Osteoblast (primary cell): ENCODE results near the gene CDK15. TPM values are rescaled to one million over a fixed set of nuclear protein-coding genes. Genes with fewer than 3 reads are reported as not detected.

ENCODE experiments used
- DNase-seq: peaks from one replicate; pipeline ENCODE4 v3.0.0; 2011; ENCODE audit warnings: low spot score, mixed read lengths; ENCODE audit not compliant: insufficient read length; ENCODE audit errors: missing footprints
- H2AFZ ChIP-seq: 2 replicates; pipeline ENCODE4 v1.6.0; 2011; ENCODE audit warnings: mild to moderate bottlenecking, low read length
- H3K27ac ChIP-seq: 2 replicates; pipeline ENCODE4 v1.5.1; 2011; ENCODE audit warnings: mild to moderate bottlenecking, low read depth, low read length, moderate library complexity
- H3K27me3 ChIP-seq: 2 replicates; pipeline ENCODE4 v1.6.0; 2012; ENCODE audit warnings: mild to moderate bottlenecking, control low read depth, inconsistent platforms, low read length, moderate library complexity; ENCODE audit not compliant: insufficient read depth
- H3K36me3 ChIP-seq: 2 replicates; pipeline ENCODE4 v1.5.1; 2011; ENCODE audit warnings: mild to moderate bottlenecking, low read length, control low read depth, moderate library complexity; ENCODE audit not compliant: insufficient read depth
- H3K4me1 ChIP-seq: 2 replicates; pipeline ENCODE4 v1.5.1; 2011; ENCODE audit warnings: mild to moderate bottlenecking, low read length, control low read depth, moderate library complexity; ENCODE audit not compliant: insufficient read depth
- H3K4me2 ChIP-seq: 2 replicates; pipeline ENCODE4 v1.6.0; 2011; ENCODE audit warnings: mild to moderate bottlenecking, low read length; ENCODE audit not compliant: insufficient read depth
- H3K4me3 ChIP-seq: fragments of 200-600 bp; sonication (generic); 3 replicates; pipeline ENCODE4 v1.5.1; 2012; ENCODE audit warnings: mild to moderate bottlenecking, low read length, inconsistent platforms; ENCODE audit not compliant: insufficient read depth
- H3K79me2 ChIP-seq: 2 replicates; pipeline ENCODE4 v1.6.0; 2012; ENCODE audit warnings: mild to moderate bottlenecking, low read length, control low read depth, inconsistent platforms; ENCODE audit not compliant: insufficient read depth
- H3K9me3 ChIP-seq: 2 replicates; pipeline ENCODE4 v1.5.1; 2011; ENCODE audit warnings: low read depth, low read length, control low read depth
- H4K20me1 ChIP-seq: 2 replicates; pipeline ENCODE4 v1.6.0; 2012; ENCODE audit warnings: mild to moderate bottlenecking, low read length, control low read depth; ENCODE audit not compliant: insufficient read depth
- total RNA-seq: library from RNA; depleted of rRNA; stranded (reverse); fragments of >200 nt; gene quantifications from 2 replicates; pipeline ENCODE4 v1.2.3, GENCODE V29; 2012
- TF ChIP-seq, protein P1 (sequence below): IDR thresholded peaks from 2 replicates; pipeline ENCODE4 v1.5.1; 2011; ENCODE audit warnings: mild to moderate bottlenecking, low read depth, low read length, moderate library complexity; ENCODE audit errors: extremely low read depth

Gene CDK15
- total RNA-seq, 1 donor, result 4.7 TPM

GRCh38 chr2:201793631-201794030, 12.7 kb upstream of the CDK15 start:
- DNase-seq, result no peak
- Histone ChIP-seq H3K9me3 (no peaks in the 10 kb centered on the region), H2AFZ (no peak overlapping the region), H4K20me1 (no peaks in the 10 kb centered on the region), H3K27me3 (no peaks in the 10 kb centered on the region), H3K36me3 (no peaks in the 10 kb centered on the region), H3K27ac (no peak overlapping the region), H3K4me1 (peaks cover 26% of the 10 kb centered on the region), H3K4me3 (no peak overlapping the region), H3K79me2 (no peaks in the 10 kb centered on the region), H3K4me2 (no peak overlapping the region)
- TF ChIP-seq, protein P1, sequence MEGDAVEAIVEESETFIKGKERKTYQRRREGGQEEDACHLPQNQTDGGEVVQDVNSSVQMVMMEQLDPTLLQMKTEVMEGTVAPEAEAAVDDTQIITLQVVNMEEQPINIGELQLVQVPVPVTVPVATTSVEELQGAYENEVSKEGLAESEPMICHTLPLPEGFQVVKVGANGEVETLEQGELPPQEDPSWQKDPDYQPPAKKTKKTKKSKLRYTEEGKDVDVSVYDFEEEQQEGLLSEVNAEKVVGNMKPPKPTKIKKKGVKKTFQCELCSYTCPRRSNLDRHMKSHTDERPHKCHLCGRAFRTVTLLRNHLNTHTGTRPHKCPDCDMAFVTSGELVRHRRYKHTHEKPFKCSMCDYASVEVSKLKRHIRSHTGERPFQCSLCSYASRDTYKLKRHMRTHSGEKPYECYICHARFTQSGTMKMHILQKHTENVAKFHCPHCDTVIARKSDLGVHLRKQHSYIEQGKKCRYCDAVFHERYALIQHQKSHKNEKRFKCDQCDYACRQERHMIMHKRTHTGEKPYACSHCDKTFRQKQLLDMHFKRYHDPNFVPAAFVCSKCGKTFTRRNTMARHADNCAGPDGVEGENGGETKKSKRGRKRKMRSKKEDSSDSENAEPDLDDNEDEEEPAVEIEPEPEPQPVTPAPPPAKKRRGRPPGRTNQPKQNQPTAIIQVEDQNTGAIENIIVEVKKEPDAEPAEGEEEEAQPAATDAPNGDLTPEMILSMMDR, result no peak

DNA sequence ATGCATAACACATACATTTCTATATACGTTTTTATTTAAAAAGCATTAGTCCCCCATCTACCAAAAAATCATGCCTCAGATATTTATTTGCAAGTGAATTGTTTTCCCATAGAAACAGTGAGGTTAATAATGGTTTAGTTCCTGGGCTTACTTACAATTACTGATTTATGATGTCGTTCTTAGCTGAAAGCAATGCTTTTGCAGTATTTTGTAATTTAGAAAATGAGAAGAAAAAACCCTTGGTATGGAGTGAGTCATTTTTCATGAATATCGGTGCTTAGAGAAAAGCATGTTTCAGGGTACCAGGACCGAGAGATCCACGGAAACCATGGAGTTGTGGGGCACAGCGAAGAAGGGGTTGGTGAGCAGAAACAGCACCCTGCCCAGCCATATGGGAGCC, 12.0 kb upstream of the CDK15 start:
- Histone ChIP-seq H3K4me2 (no peak overlapping the region), H4K20me1 (no peaks in the 10 kb centered on the region), H2AFZ (peak overlapping the region; percentile 80), H3K9me3 (no peaks in the 10 kb centered on the region), H3K27ac (no peak overlapping the region), H3K4me1 (peaks cover 32% of the 10 kb centered on the region), H3K36me3 (no peaks in the 10 kb centered on the region), H3K27me3 (no peaks in the 10 kb centered on the region), H3K4me3 (no peak overlapping the region), H3K79me2 (no peaks in the 10 kb centered on the region)
- peak; percentile 36 for DNase-seq
- TF ChIP-seq, protein P1, result no peak

- peak overlapping the region; percentile 100 for H3K27ac ChIP-seq
- peak; percentile 85 for DNase-seq
These were observed 10.5 kb upstream of the CDK15 start for GRCh38 chr2:201795607-201796477.

GRCh38 chr2:201796478-201796865, 9.9 kb upstream of the CDK15 start:
- no peaks in the 10 kb centered on the region for H4K20me1 ChIP-seq
- no peaks in the 10 kb centered on the region for H3K36me3 ChIP-seq
- no peak overlapping the region for H3K4me3 ChIP-seq
- DNase-seq, result no peak
- H3K4me1 ChIP-seq, result peaks cover 35% of the 10 kb centered on the region
- peak overlapping the region; percentile 100 for H3K27ac ChIP-seq
- H3K27me3 ChIP-seq, result no peaks in the 10 kb centered on the region
- no peak overlapping the region for H3K4me2 ChIP-seq
- no peaks in the 10 kb centered on the region for H3K9me3 ChIP-seq
- H3K79me2 ChIP-seq, result no peaks in the 10 kb centered on the region
- TF ChIP-seq, protein P1, result no peak
- H2AFZ ChIP-seq, result no peak overlapping the region

More at GRCh38 chr2:201795607-201796477, 10.5 kb upstream of the CDK15 start:
- Histone ChIP-seq H3K27me3 (no peaks in the 10 kb centered on the region), H3K4me1 (peaks cover 35% of the 10 kb centered on the region), H3K79me2 (no peaks in the 10 kb centered on the region), H3K4me2 (no peak overlapping the region), H3K9me3 (no peaks in the 10 kb centered on the region), H3K36me3 (no peaks in the 10 kb centered on the region), H4K20me1 (no peaks in the 10 kb centered on the region), H3K4me3 (no peak overlapping the region), H2AFZ (no peak overlapping the region)
- TF ChIP-seq, protein P1, result peak; percentile 87
